HG03025 (cell line): ENCODE results near the gene NPAS3.

Experiments
- ATAC-seq: cut with Tn5 transposase; IDR thresholded peaks from one replicate; pipeline ENCODE4 v1.9.1; 2021; ENCODE audit warnings: mild to moderate bottlenecking, moderate library complexity; ENCODE audit not compliant: unreplicated experiment, low FRiP score

Gene NPAS3

GRCh38 chr14:32940066-32940651, 1.5 kb downstream of the NPAS3 start:
- no peak for ATAC-seq

- ATAC-seq, result no peak
Observed at GRCh38 chr14:32940711-32941667, 2.3 kb downstream of the NPAS3 start.

- no peak for ATAC-seq
Observed at GRCh38 chr14:32941668-32942065, 3.0 kb downstream of the NPAS3 start.

GRCh38 chr14:32947081-32947480, 8.4 kb downstream of the NPAS3 start:
- ATAC-seq, result no peak

GRCh38 chr14:32947792-32948191, 9.1 kb downstream of the NPAS3 start:
- no peak for ATAC-seq

GRCh38 chr14:32950584-32950983, 11.9 kb downstream of the NPAS3 start:
- ATAC-seq, result no peak

GRCh38 chr14:32967421-32967820, 28.7 kb downstream of the NPAS3 start:
- ATAC-seq, result no peak

- no peak for ATAC-seq
Observed at GRCh38 chr14:32968972-32969544, 30.4 kb downstream of the NPAS3 start.

- ATAC-seq, result no peak
Observed at GRCh38 chr14:32977913-32978312, 39.2 kb downstream of the NPAS3 start.

GRCh38 chr14:32978691-32979255, 40.1 kb downstream of the NPAS3 start:
- ATAC-seq, result no peak

- ATAC-seq, result no peak
Observed at GRCh38 chr14:32980178-32980901, 41.7 kb downstream of the NPAS3 start.

- ATAC-seq, result no peak
Observed at GRCh38 chr14:32980902-32981501, 42.3 kb downstream of the NPAS3 start.

GRCh38 chr14:32984241-32984930, 45.7 kb downstream of the NPAS3 start:
- no peak for ATAC-seq

GRCh38 chr14:32985866-32986265, 47.2 kb downstream of the NPAS3 start:
- ATAC-seq, result no peak

- no peak for ATAC-seq
Observed at GRCh38 chr14:32986791-32987540, 48.3 kb downstream of the NPAS3 start.

GRCh38 chr14:32991691-32992090, 53.0 kb downstream of the NPAS3 start:
- no peak for ATAC-seq

GRCh38 chr14:32993921-32994320, 55.2 kb downstream of the NPAS3 start:
- no peak for ATAC-seq

GRCh38 chr14:32996343-32996742, 57.7 kb downstream of the NPAS3 start:
- ATAC-seq, result no peak

GRCh38 chr14:32998433-32998832, 59.8 kb downstream of the NPAS3 start:
- no peak for ATAC-seq
